GM19043 (cell line): ENCODE results near the gene FCN2.

Source experiments
- ATAC-seq: cut with Tn5 transposase; IDR thresholded peaks from one replicate; pipeline ENCODE4 v1.9.1; 2021; ENCODE audit warnings: low read depth; ENCODE audit not compliant: unreplicated experiment

The FCN2 gene

GRCh38 chr9:134908524-134909309 lies 28.1 kb downstream of the FCN2 start:
- no peak for ATAC-seq

- ATAC-seq = no peak
Observed at GRCh38 chr9:134909511-134910481, 29.2 kb downstream of the FCN2 start.

GRCh38 chr9:134912126-134912840 lies 31.7 kb downstream of the FCN2 start:
- no peak for ATAC-seq

GRCh38 chr9:134913041-134913712 lies 32.6 kb downstream of the FCN2 start:
- ATAC-seq = no peak

GRCh38 chr9:134913713-134914500 lies 33.3 kb downstream of the FCN2 start:
- ATAC-seq = no peak

- ATAC-seq = no peak
Observed at GRCh38 chr9:134914501-134914834, 33.9 kb downstream of the FCN2 start.

- no peak for ATAC-seq
Observed at GRCh38 chr9:134915046-134915985, 34.7 kb downstream of the FCN2 start.

GRCh38 chr9:134916161-134916665 lies 35.6 kb downstream of the FCN2 start:
- ATAC-seq = no peak

- ATAC-seq = no peak
Observed at GRCh38 chr9:134917431-134918373, 37.1 kb downstream of the FCN2 start, which contains the start of gene FCN1. FCN1 (minus strand) TSS chr9:134917912; CDS start chr9:134917871, 41 bp downstream.

GRCh38 chr9:134918646-134919045 lies 38.0 kb downstream of the FCN2 start:
- ATAC-seq = no peak

- no peak for ATAC-seq
Observed at GRCh38 chr9:134919303-134919702, 38.7 kb downstream of the FCN2 start.

GRCh38 chr9:134922066-134922931 lies 41.7 kb downstream of the FCN2 start:
- ATAC-seq = no peak

- no peak for ATAC-seq
Observed at GRCh38 chr9:134922932-134923240, 42.3 kb downstream of the FCN2 start.

- no peak for ATAC-seq
Observed at GRCh38 chr9:134923466-134923865, 42.9 kb downstream of the FCN2 start.

- ATAC-seq = no peak
Observed at GRCh38 chr9:134925011-134925511, 44.5 kb downstream of the FCN2 start.
